Left renal pelvis (tissue), 4 donors: Measurements from ENCODE around the gene GTF3C1. TPM values are rescaled to one million over a fixed set of nuclear protein-coding genes. Genes with fewer than 3 reads are reported as not detected.
"Not testable (repeated sequence)": the region's sequence is repeated elsewhere in the genome, so short reads cannot be mapped to it uniquely, and the experiment has no call there.

Source experiments
- DNase-seq, 4 donors: peaks; one replicate each; pipeline ENCODE4 v3.0.0-alpha.2; 2013; ENCODE audit warnings: low read depth in 4 of 4, low spot score in 3 of 4
- polyA plus RNA-seq, 4 donors: library from polyadenylated mRNA; unstranded; fragments of 120-200 nt; gene quantifications; one replicate each; pipeline ENCODE4 v1.2.1, GENCODE V29; 2013; ENCODE audit not compliant: insufficient read length in 4 of 4

The GTF3C1 gene
- polyA plus RNA-seq, 4 donors, result 70.9 to 97.3 (median 82.7) TPM

- DNase-seq, result no peak
Observed at GRCh38 chr16:27470567-27471431, 78.9 kb downstream of the GTF3C1 start.

GRCh38 chr16:27468941-27469531, 80.7 kb downstream of the GTF3C1 start:
- no peak for DNase-seq

GRCh38 chr16:27465483-27465879, 84.2 kb downstream of the GTF3C1 start:
- no peak for DNase-seq

- DNase-seq, result no peak
Observed at GRCh38 chr16:27464626-27465482, 84.9 kb downstream of the GTF3C1 start.

GRCh38 chr16:27463741-27464591, 85.7 kb downstream of the GTF3C1 start:
- no peak for DNase-seq

GRCh38 chr16:27462846-27463682, 86.6 kb downstream of the GTF3C1 start:
- DNase-seq, result no peak

- DNase-seq, result no peak
Observed at GRCh38 chr16:27462200-27462845, 87.4 kb downstream of the GTF3C1 start.

GRCh38 chr16:27461483-27462171, 88.1 kb downstream of the GTF3C1 start:
- peak in 2 of 4 donors; percentile 14 to 46 for DNase-seq

GRCh38 chr16:27460663-27461482, 88.8 kb downstream of the GTF3C1 start:
- DNase-seq, result no peak

GRCh38 chr16:27460213-27460612, 89.5 kb downstream of the GTF3C1 start:
- no peak for DNase-seq

GRCh38 chr16:27458987-27459688, 90.6 kb downstream of the GTF3C1 start:
- DNase-seq, result no peak

GRCh38 chr16:27458258-27458657, 91.5 kb downstream of the GTF3C1 start:
- no peak for DNase-seq

- DNase-seq, result not testable (repeated sequence)
Observed at GRCh38 chr16:27457605-27457900, 92.2 kb downstream of the GTF3C1 start.

GRCh38 chr16:27455700-27456099, 94.0 kb downstream of the GTF3C1 start:
- DNase-seq, result no peak

GRCh38 chr16:27453494-27453825, 96.3 kb downstream of the GTF3C1 start:
- DNase-seq, result no peak

- no peak for DNase-seq
Observed at GRCh38 chr16:27452569-27453493, 96.9 kb downstream of the GTF3C1 start.
